AG09319 (cell line): ENCODE results near the gene SLC38A8.

Experiments
- DNase-seq: peaks from one replicate; pipeline ENCODE4 v3.0.0-alpha.2; 2010; ENCODE audit warnings: low read depth; ENCODE audit errors: extremely low read depth
- TF ChIP-seq, protein P1 (sequence below): IDR thresholded peaks from 2 replicates; pipeline ENCODE4 v1.5.1; 2011; ENCODE audit warnings: low read depth, mild to moderate bottlenecking, inconsistent platforms, low read length, moderate library complexity

Gene SLC38A8

DNA sequence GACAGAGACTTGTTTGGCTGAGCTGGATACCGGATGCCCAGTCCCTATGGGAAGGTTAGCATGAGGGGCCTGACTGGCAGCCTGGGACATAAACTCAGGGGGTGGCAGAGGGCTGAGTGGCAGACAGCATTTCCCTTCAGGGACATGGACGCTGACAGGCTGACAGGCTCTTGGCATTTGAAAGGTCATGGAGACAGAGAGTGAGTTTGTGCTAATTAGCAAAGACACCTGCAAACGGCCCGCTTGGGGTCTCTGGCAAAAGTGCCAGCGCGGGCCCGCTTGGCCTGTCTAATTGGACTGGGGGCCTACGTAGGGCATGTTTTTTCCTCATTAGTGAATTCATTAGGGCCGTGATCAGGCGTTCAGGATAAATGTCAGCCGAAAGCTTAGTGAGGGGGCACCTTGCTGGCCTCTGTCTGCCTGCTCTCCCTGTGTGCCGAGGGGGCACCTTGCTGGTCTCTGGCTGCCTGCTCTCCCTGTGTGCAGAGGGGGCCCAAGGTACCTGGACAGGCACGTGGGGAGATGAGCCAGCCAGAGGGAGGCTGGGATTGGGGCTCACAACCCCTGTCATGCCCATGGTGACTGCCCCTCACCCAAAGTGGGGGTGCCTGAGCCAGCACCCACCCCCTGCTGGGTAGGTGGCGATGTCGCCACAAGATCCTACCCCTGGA, 66.9 kb downstream of the SLC38A8 start:
- no peak for DNase-seq
- TF ChIP-seq, protein P1, sequence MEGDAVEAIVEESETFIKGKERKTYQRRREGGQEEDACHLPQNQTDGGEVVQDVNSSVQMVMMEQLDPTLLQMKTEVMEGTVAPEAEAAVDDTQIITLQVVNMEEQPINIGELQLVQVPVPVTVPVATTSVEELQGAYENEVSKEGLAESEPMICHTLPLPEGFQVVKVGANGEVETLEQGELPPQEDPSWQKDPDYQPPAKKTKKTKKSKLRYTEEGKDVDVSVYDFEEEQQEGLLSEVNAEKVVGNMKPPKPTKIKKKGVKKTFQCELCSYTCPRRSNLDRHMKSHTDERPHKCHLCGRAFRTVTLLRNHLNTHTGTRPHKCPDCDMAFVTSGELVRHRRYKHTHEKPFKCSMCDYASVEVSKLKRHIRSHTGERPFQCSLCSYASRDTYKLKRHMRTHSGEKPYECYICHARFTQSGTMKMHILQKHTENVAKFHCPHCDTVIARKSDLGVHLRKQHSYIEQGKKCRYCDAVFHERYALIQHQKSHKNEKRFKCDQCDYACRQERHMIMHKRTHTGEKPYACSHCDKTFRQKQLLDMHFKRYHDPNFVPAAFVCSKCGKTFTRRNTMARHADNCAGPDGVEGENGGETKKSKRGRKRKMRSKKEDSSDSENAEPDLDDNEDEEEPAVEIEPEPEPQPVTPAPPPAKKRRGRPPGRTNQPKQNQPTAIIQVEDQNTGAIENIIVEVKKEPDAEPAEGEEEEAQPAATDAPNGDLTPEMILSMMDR: no peak

DNA sequence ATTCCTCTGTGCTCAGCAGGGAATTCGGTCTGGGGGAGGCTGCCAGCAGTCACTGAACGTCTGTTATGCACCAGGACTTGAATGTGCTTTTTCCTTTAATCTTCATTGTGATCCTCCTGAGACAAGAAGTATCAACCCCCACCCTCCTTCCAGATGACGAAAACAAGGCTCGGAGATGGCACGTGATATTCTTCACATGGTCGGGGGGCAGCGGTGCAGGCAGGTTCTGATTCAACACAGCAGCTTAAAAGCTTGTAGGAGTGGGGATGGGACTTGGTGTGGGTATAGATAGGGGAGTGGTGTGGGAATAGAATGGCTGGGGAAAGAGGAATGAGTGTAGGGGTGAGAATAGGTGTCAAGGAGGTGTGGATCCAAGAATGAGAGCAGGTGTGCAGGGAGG, 68.1 kb downstream of the SLC38A8 start:
- no peak for DNase-seq
- TF ChIP-seq, protein P1: no peak

DNA sequence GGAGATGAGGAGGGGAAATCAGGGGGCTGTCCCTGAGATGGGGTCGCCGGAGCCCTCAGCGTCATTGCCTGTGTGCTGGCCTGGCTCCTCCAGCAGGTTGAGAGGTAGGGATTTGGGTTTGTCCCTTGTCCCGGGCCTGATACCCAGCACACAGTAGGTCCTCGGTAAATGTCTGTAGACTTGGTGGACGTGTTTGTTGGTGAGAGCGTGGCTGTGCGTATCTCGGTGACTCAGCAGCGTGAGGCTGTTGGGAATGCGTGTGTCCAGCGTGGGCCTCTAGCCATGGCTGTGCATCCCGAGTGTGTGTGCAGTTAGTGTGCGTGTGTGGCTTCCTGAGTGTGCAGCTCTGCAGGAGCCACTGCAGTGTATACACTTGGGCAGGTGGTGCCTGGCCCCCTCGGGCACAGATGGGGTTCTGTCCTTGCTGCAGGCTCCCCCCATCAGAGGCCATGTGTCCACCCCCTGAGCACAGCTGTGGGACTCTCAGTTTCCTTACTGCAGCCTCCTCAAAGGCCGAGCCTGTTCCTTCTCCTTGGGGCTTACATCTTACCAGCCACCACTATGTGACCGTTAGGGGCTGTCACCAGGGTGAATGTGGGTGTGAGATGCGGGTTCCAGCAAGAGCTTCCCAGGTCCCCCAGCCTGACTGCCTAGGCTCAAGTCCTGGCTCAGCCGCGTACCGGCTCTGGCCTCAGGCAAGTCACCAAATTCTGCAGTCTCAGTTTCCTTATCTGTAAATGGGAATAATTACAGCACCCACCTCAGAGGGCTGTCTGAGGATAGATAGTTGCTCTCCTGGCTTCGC, 68.8 kb downstream of the SLC38A8 start:
- DNase-seq: no peak
- TF ChIP-seq, protein P1: no peak

DNA sequence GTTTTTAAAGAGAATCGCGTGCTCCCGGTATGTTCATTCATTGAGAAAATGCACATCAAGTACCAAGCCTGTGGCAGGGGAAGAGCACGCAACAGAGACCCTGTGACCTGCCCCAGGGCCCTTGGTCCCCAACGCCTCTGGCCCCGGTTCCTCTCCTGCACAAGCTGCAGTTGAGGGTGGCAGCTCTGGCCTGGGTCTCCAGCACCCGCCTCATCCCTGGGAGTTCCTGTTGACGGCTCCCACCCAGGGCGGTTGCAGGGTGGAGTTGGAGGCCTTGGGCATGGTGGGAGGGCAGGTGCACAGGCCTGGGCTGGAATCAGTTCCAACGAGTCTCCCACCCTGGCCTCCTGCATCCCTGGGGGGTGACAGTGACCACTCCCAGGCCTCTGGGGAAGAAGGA, 69.5 kb downstream of the SLC38A8 start:
- TF ChIP-seq, protein P1: no peak
- DNase-seq: no peak

DNA sequence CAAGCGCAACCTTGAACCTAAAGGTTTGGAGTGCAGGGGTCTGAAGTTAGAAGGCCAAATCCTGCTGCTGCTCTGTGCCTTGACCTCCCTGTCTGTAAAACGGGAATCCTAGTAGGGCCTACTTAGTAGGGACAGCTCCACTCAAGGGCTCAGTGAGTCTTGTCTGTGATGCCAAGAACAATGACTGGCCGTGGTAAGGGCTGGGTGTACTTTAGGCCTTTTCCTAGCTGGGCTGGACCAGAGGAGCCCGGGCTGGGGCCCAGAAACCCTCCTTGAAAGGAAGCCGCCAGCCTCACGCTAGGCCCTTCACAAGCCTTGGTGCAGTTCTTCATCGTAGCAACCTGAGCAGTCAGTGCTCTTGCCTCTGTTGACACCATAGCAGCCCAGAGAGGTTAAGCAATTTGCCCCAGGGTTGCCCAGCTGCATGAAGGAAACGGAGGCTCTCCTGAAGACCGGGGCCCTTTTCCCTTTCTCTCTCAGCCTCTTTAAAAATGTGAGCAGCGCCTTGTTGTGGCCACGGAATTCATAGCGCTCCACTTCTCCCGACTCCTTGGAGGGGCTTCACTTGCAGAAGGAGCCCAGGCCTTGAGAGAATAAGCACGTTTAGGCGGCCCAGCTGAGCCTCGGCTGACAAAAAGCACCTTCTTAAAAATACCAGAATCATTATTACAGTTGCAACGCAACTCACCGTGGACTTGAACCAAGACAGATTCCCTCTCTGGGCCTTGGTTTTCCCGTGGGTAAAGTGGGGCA, 70.2 kb downstream of the SLC38A8 start:
- TF ChIP-seq, protein P1: no peak

DNA sequence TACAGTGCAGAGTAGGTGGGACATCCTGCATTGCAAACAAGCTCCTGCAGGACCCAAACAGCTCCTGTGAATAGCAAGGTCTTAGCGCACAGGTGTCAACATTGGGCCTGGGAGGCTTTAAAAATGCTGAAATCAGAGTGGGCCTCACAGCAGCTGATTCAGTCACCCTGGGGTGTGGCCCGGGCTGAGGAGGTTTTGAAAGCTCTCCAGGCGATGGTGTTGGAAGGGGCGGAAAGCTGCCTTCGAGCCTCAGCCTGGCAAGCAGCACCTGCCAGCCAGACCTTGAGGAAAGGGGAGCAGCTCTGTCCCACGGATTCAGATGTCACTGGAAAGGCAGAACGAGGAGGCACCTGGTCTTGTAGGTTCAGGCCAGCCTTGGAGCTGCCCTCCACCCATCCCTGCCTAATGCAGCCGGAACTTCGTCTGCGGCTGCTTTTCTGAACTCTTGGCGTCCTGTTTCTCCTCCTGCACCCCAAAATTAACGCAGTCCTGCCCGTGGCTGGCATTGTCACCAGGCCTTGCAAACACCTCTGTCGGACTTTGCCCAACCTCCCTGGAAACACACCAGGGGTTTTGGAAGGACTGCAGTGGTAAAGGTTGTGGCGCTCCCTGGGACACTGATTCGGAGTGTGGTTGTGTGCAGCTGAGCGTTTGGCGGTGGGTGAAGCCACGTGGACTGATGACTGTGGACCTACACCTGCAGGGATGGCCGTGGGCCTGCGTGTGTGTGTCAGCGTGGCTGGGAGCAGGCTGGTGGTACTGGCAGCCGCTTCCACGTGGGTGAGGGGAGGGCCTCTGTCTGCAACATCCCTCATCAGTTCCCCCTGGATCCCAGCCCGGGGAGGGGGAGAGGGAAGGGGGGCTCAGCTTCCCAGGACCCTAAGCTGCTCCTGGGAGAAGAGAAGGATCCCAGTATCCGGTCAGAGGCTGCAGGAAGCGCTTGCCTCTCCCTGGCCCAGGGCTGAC, 71.1 kb downstream of the SLC38A8 start:
- TF ChIP-seq, protein P1: no peak
- DNase-seq: no peak

More for the DNA sequence above, 70.2 kb downstream of the SLC38A8 start:
- no peak for DNase-seq
